Measurements from ENCODE around the gene AMFR. TPM values are rescaled to one million over a fixed set of nuclear protein-coding genes. Genes with fewer than 3 reads are reported as not detected.

Gene AMFR
- total and polyA plus RNA-seq, 2 of the 13 experiments (the other 11 are each of a cell fraction or from before 2014, with no cell fraction given): 52.9 to 108 TPM

DNA sequence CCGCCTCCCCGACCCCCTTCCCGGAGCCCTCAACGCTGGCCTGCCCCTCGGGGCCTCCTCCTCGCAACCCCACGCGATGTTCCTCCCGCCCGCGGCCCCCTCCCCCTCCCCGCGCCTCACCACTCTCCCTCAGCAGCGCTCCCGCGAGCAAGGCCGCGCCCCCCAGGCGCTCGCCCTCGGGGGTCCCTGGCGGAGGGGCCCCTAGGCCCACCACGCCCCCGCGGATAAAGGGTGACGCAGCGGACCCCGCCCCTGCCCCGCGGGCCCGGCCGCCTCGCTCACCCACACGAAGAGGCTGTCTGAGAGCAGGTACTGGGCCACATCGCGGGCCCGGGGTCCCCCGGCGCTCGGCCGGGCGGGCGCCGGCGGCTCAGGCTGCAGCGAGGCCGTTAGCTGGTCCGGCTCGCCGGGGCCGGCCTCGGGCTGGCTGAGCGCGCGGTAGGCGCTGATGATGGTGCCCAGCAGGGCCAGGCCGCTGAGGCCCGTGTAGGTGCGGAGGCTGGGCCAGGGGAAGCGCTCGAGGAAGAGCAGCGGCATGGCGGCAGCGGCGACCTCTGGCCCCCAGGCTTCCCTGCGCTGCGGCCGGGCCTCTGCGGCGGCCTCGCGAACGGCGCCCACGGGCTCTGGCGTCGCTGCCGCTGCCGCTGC is 430 bp downstream of the AMFR start (continued):
- TF ChIP-seq TCF12 (IDR thresholded peaks at IDR 0.05): no peak
- TF ChIP-seq TCF12 (CRISPR knock-in tag; IDR thresholded peaks at IDR 0.05): no peak
- TF ChIP-seq SCMH1 (CRISPR knock-in tag; IDR thresholded peaks at IDR 0.05; ENCODE audit: borderline replicate concordance): no peak
- TF ChIP-seq ZNF564 (CRISPR knock-in tag; IDR thresholded peaks at IDR 0.05): 0 out of 2 replicates have a peak, but pooled peaks have one; percentile 29
- no peak for TF ChIP-seq RCOR2 (CRISPR knock-in tag; IDR thresholded peaks at IDR 0.05)
- TF ChIP-seq SMAD1 (CRISPR knock-in tag; IDR thresholded peaks at IDR 0.05; ENCODE audit: borderline replicate concordance, low read depth): no peak
- no peak for TF ChIP-seq TP53 (CRISPR knock-in tag; conservative IDR thresholded peaks at IDR 0.05)
- TF ChIP-seq ZNF790 (CRISPR knock-in tag; IDR thresholded peaks at IDR 0.05; ENCODE audit: borderline replicate concordance): no peak
- peak; percentile 74 for TF ChIP-seq RBFOX2 (IDR thresholded peaks at IDR 0.05; ENCODE audit: low read depth, low read length)
- TF ChIP-seq SNAPC2 (CRISPR knock-in tag; IDR thresholded peaks at IDR 0.05): no peak
- no peak for TF ChIP-seq TFAP4 (IDR thresholded peaks at IDR 0.05; ENCODE audit: borderline replicate concordance, low read depth)
- no peak for TF ChIP-seq ATF1 (CRISPR knock-in tag; IDR thresholded peaks at IDR 0.05)
- TF ChIP-seq GATAD2A (CRISPR knock-in tag; IDR thresholded peaks at IDR 0.05): no peak
- TF ChIP-seq ZHX1 (CRISPR knock-in tag; IDR thresholded peaks at IDR 0.05; ENCODE audit: low read depth): 0 out of 2 replicates have a peak, but pooled peaks have one; percentile 39
- 0 out of 2 replicates have a peak, but pooled peaks have one; percentile 21 for TF ChIP-seq ZNF451 (CRISPR knock-in tag; IDR thresholded peaks at IDR 0.05)
- TF ChIP-seq ZNF569 (CRISPR knock-in tag; IDR thresholded peaks at IDR 0.05; ENCODE audit: borderline replicate concordance): no peak
- no peak for TF ChIP-seq SRY (CRISPR knock-in tag; IDR thresholded peaks at IDR 0.05)
- peak; percentile 78 for TF ChIP-seq PHF8 (CRISPR knock-in tag; IDR thresholded peaks at IDR 0.05)
